ENCODE data around the gene ARHGAP6. TPM values are rescaled to one million over a fixed set of nuclear protein-coding genes. Genes with fewer than 3 reads are reported as not detected.
A peak's percentile ranks its signal among the peaks of the same experiment; 100 is the strongest.
"Not testable (repeated sequence)": the region's sequence is repeated elsewhere in the genome, so short reads cannot be mapped to it uniquely, and the experiment has no call there.

ARHGAP6 gene
- polyA plus RNA-seq, 1 donor: 5.1 TPM

DNA sequence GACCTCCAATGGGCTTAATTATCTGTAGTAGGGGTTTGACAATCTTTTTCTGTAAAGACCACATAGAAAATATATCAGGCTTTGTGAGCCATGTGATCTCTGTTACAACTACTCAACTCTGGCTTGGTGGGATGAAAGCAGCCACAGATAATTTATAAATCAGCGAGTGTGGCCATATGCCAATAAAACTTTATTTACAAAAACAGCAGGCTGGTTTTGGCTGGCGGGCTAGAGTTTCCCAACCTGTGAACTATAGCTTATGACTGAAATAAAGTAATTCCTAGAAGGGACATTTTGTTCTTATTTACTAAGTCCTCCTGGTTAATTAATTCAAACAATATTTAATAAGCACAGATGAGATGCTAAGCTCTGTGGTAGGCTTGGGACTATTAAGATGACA is 408.4 kb downstream of the ARHGAP6 start:
- no peak overlapping the region for H3K27ac ChIP-seq (ENCODE audit: low read length)
- no peaks in the 10 kb centered on the region for H3K27me3 ChIP-seq (ENCODE audit: control insufficient read depth, insufficient read depth, low read length)
- no peak for DNase-seq
- H3K36me3 ChIP-seq (ENCODE audit: control insufficient read depth, insufficient read depth, low read length): no peaks in the 10 kb centered on the region
- no CpG with 5 or more reads among the region's 2 CpGs for WGBS (ENCODE audit: insufficient coverage, low lambda C conversion rate)
- H3K9me3 ChIP-seq (ENCODE audit: control insufficient read depth, low read depth, low read length): no peaks in the 10 kb centered on the region
- H3K4me1 ChIP-seq (ENCODE audit: control insufficient read depth, insufficient read depth, low read length): no peaks in the 10 kb centered on the region
- no peak overlapping the region for H3K4me3 ChIP-seq (ENCODE audit: low read length)

DNA sequence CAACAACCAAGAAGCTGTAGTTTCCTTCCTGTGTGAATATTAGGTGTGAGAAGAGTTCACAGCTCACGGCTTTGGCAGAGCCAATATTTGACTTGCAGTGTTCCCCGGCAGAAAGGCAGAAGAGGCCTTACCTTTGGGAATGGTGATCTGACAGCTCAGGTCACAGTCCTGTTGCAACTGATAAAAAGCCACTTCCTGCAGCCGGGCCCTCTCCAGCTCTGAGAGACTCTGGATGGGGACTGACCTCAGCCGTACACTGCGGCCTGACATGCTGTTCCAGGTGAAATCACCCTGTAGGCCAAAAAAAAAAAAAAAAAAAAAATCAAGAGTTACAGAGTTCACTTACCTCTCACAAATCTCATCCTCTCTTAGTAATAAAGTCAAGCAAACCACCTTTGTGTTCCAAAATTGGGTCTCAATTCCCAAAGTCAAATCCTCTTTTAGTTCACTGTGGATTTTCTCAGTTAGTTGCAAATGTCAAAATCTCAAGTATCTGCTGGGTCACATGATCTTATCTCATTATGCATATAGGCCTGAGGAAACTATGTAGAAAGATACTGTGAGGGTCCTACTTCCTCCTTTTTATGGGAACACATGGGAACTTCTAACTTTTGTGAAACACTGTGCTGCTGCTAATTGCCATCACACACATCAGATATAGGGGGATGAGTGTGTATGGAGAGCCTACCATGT is 411.2 kb downstream of the ARHGAP6 start:
- Histone ChIP-seq H3K27ac (ENCODE audit: low read length) (no peak overlapping the region), H3K4me3 (ENCODE audit: low read length) (no peak overlapping the region), H3K36me3 (ENCODE audit: control insufficient read depth, insufficient read depth, low read length) (no peaks in the 10 kb centered on the region), H3K4me1 (ENCODE audit: control insufficient read depth, insufficient read depth, low read length) (no peaks in the 10 kb centered on the region), H3K9me3 (ENCODE audit: control insufficient read depth, low read depth, low read length) (no peaks in the 10 kb centered on the region), H3K27me3 (ENCODE audit: control insufficient read depth, insufficient read depth, low read length) (no peaks in the 10 kb centered on the region)
- no CpG with 5 or more reads among the region's 5 CpGs for WGBS (ENCODE audit: insufficient coverage, low lambda C conversion rate)
- peak in 1 of 2 donors; percentile 14 for DNase-seq

DNA sequence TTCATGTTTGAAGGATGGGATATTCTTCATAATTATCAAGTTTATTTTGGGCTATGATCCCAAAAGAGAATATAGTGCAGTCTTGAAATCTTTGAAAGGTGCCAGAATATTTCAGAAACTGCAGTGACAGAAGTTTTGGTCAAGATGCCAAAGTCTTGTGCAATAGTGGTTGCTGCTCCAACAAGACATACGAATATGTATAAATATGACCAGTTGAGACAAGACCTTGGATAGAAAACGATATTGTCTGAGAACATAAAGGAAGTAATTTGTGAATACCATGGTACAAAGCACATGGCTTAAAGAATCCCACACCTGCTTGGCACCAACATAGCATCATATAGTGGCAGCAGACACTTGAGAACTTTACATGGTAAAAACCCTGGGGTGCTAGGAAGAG is 421.1 kb downstream of the ARHGAP6 start:
- H3K4me1 ChIP-seq (ENCODE audit: control insufficient read depth, insufficient read depth, low read length): no peaks in the 10 kb centered on the region
- H3K36me3 ChIP-seq (ENCODE audit: control insufficient read depth, insufficient read depth, low read length): no peaks in the 10 kb centered on the region
- no peaks in the 10 kb centered on the region for H3K27me3 ChIP-seq (ENCODE audit: control insufficient read depth, insufficient read depth, low read length)
- no peak overlapping the region for H3K27ac ChIP-seq (ENCODE audit: low read length)
- no peaks in the 10 kb centered on the region for H3K9me3 ChIP-seq (ENCODE audit: control insufficient read depth, low read depth, low read length)
- DNase-seq: no peak
- no CpG with 5 or more reads among the region's 2 CpGs for WGBS (ENCODE audit: insufficient coverage, low lambda C conversion rate)
- no peak overlapping the region for H3K4me3 ChIP-seq (ENCODE audit: low read length)

- no peak for DNase-seq
- no peak overlapping the region for H3K4me3 ChIP-seq (ENCODE audit: low read length)
- no peak overlapping the region for H3K27ac ChIP-seq (ENCODE audit: low read length)
- H3K4me1 ChIP-seq (ENCODE audit: control insufficient read depth, insufficient read depth, low read length): no peaks in the 10 kb centered on the region
- H3K9me3 ChIP-seq (ENCODE audit: control insufficient read depth, low read depth, low read length): no peaks in the 10 kb centered on the region
- no peaks in the 10 kb centered on the region for H3K36me3 ChIP-seq (ENCODE audit: control insufficient read depth, insufficient read depth, low read length)
- no peaks in the 10 kb centered on the region for H3K27me3 ChIP-seq (ENCODE audit: control insufficient read depth, insufficient read depth, low read length)
These were observed 423.0 kb downstream of the ARHGAP6 start for GRCh38 chrX:11242704-11243103.

GRCh38 chrX:11241720-11242119 is 424.0 kb downstream of the ARHGAP6 start:
- no CpG with 5 or more reads among the region's 2 CpGs for WGBS (ENCODE audit: insufficient coverage, low lambda C conversion rate)
- DNase-seq: no peak
- Histone ChIP-seq H3K27ac (ENCODE audit: low read length) (no peak overlapping the region), H3K9me3 (ENCODE audit: control insufficient read depth, low read depth, low read length) (no peaks in the 10 kb centered on the region), H3K27me3 (ENCODE audit: control insufficient read depth, insufficient read depth, low read length) (no peaks in the 10 kb centered on the region), H3K4me1 (ENCODE audit: control insufficient read depth, insufficient read depth, low read length) (no peaks in the 10 kb centered on the region), H3K36me3 (ENCODE audit: control insufficient read depth, insufficient read depth, low read length) (no peaks in the 10 kb centered on the region), H3K4me3 (ENCODE audit: low read length) (no peak overlapping the region)

- no peaks in the 10 kb centered on the region for H3K9me3 ChIP-seq (ENCODE audit: control insufficient read depth, low read depth, low read length)
- peak in 1 of 2 donors; percentile 43 for DNase-seq
- no peak overlapping the region for H3K4me3 ChIP-seq (ENCODE audit: low read length)
- H3K27ac ChIP-seq (ENCODE audit: low read length): no peak overlapping the region
- no peaks in the 10 kb centered on the region for H3K4me1 ChIP-seq (ENCODE audit: control insufficient read depth, insufficient read depth, low read length)
- H3K27me3 ChIP-seq (ENCODE audit: control insufficient read depth, insufficient read depth, low read length): no peaks in the 10 kb centered on the region
- H3K36me3 ChIP-seq (ENCODE audit: control insufficient read depth, insufficient read depth, low read length): no peaks in the 10 kb centered on the region
These were observed 426.5 kb downstream of the ARHGAP6 start for GRCh38 chrX:11239230-11239629.

DNA sequence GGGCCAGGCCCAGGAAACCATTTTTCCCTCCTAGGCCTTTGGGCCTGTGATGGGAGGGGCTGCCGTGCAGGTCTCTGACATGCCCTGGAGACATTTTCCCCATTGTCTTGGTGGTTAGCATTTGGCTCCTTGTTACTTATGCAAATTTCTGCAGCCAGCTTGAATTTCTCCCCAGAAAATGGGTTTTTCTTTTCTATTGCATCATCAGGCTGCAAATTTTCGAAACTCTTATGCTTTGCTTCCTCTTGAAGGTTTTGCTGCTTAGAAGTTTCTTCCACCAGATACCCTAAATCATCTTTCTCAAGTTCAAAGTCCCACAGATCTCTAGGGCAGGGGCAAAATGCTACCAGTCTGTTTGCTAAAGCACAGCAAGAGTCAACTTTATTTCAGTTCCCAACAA is 430.3 kb downstream of the ARHGAP6 start:
- not testable (repeated sequence) for H3K9me3 ChIP-seq (ENCODE audit: control insufficient read depth, low read depth, low read length); H3K36me3 ChIP-seq (ENCODE audit: control insufficient read depth, insufficient read depth, low read length); H3K27me3 ChIP-seq (ENCODE audit: control insufficient read depth, insufficient read depth, low read length); H3K4me3 ChIP-seq (ENCODE audit: low read length); DNase-seq; H3K4me1 ChIP-seq (ENCODE audit: control insufficient read depth, insufficient read depth, low read length); H3K27ac ChIP-seq (ENCODE audit: low read length)
- WGBS (ENCODE audit: insufficient coverage, low lambda C conversion rate): no CpG with 5 or more reads among the region's 2 CpGs

GRCh38 chrX:11215191-11215921 is 450.4 kb downstream of the ARHGAP6 start:
- no peaks in the 10 kb centered on the region for H3K27me3 ChIP-seq (ENCODE audit: control insufficient read depth, insufficient read depth, low read length)
- H3K27ac ChIP-seq (ENCODE audit: low read length): no peak overlapping the region
- no CpG with 5 or more reads among the region's 33 CpGs for WGBS (ENCODE audit: insufficient coverage, low lambda C conversion rate)
- H3K36me3 ChIP-seq (ENCODE audit: control insufficient read depth, insufficient read depth, low read length): no peaks in the 10 kb centered on the region
- H3K4me1 ChIP-seq (ENCODE audit: control insufficient read depth, insufficient read depth, low read length): no peaks in the 10 kb centered on the region
- H3K9me3 ChIP-seq (ENCODE audit: control insufficient read depth, low read depth, low read length): peaks cover 4% of the 10 kb centered on the region
- no peak for DNase-seq
- H3K4me3 ChIP-seq (ENCODE audit: low read length): no peak overlapping the region

DNA sequence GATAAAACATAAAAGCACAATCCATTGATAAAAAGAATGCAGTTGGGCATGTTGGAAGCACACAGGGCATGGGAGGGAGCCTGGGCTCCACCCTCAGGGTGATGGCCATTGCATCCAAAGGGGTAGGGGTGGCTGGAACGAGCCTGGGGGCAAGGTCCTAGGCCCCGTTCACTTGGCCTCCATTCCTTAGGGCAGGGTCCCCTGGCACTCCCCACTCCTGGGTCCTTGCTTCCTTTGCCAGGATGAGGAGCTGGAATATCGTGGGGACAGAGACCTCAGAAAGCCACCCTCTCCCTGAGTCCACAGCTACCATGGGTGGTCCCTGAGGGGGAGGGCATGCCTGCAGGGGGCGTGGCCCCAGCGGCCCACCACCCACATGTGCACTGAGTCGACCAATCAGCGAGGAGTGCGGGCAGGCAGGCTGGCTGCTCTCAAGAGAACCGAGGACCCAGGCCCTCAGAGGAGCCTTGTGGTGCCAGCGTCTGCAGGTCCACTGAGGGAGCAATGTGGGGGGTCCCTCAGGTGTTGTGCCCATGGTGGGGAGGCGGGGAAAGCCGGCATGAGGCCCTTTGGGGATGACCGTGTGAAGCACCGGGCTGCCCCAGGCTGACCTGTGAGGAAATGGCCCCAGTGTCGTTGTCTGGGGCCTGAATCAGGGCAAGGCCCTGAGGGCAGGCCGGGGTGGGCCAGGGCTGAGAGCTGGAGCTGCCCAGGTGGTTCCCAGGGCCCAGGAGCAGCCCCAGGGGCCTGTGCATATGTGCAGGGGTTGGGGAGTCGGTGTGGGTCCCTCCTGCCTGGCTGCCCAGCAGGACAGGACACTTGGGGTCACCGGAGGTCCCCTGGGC is 451.2 kb downstream of the ARHGAP6 start:
- H3K4me3 ChIP-seq (ENCODE audit: low read length): no peak overlapping the region
- no peaks in the 10 kb centered on the region for H3K4me1 ChIP-seq (ENCODE audit: control insufficient read depth, insufficient read depth, low read length)
- WGBS (ENCODE audit: insufficient coverage, low lambda C conversion rate): no CpG with 5 or more reads among the region's 18 CpGs
- H3K36me3 ChIP-seq (ENCODE audit: control insufficient read depth, insufficient read depth, low read length): no peaks in the 10 kb centered on the region
- H3K27me3 ChIP-seq (ENCODE audit: control insufficient read depth, insufficient read depth, low read length): no peaks in the 10 kb centered on the region
- no peak overlapping the region for H3K27ac ChIP-seq (ENCODE audit: low read length)
- no peak for DNase-seq
- H3K9me3 ChIP-seq (ENCODE audit: control insufficient read depth, low read depth, low read length): peaks cover 4% of the 10 kb centered on the region

DNA sequence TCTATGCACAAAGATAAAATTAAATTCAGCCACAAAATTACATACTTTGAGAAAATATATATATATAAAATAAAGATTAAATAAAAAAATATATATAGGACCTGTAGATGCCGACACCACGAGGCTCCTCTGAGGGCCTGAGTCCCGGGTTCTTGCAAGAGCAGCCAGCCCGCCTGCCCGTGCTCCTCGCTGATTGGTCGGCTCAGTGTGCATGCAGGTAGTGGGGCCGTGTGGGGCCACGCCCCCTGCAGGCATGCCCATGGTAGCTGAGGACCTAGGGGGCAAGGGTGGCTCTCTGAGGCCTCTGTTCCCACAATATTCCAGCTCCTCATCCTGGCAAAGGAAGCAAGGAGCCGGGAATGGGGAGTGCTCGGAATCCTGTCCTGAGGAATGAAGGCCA is 453.0 kb downstream of the ARHGAP6 start:
- no peak overlapping the region for H3K27ac ChIP-seq (ENCODE audit: low read length)
- H3K9me3 ChIP-seq (ENCODE audit: control insufficient read depth, low read depth, low read length): peaks cover 4% of the 10 kb centered on the region
- no peaks in the 10 kb centered on the region for H3K27me3 ChIP-seq (ENCODE audit: control insufficient read depth, insufficient read depth, low read length)
- H3K4me1 ChIP-seq (ENCODE audit: control insufficient read depth, insufficient read depth, low read length): no peaks in the 10 kb centered on the region
- H3K36me3 ChIP-seq (ENCODE audit: control insufficient read depth, insufficient read depth, low read length): no peaks in the 10 kb centered on the region
- no peak overlapping the region for H3K4me3 ChIP-seq (ENCODE audit: low read length)
- no CpG with 5 or more reads among the region's 11 CpGs for WGBS (ENCODE audit: insufficient coverage, low lambda C conversion rate)
- DNase-seq: no peak

Data from large intestine (tissue), 3 donors.